HG02678 (cell line): ENCODE data around the gene CNBD2.
"Not testable (repeated sequence)": the region's sequence is repeated elsewhere in the genome, so short reads cannot be mapped to it uniquely, and the experiment has no call there.

ENCODE experiments used
- ATAC-seq: cut with Tn5 transposase; IDR thresholded peaks from one replicate; pipeline ENCODE4 v1.9.1; 2021; ENCODE audit warnings: mild to moderate bottlenecking, moderate library complexity; ENCODE audit not compliant: unreplicated experiment

The CNBD2 gene

DNA sequence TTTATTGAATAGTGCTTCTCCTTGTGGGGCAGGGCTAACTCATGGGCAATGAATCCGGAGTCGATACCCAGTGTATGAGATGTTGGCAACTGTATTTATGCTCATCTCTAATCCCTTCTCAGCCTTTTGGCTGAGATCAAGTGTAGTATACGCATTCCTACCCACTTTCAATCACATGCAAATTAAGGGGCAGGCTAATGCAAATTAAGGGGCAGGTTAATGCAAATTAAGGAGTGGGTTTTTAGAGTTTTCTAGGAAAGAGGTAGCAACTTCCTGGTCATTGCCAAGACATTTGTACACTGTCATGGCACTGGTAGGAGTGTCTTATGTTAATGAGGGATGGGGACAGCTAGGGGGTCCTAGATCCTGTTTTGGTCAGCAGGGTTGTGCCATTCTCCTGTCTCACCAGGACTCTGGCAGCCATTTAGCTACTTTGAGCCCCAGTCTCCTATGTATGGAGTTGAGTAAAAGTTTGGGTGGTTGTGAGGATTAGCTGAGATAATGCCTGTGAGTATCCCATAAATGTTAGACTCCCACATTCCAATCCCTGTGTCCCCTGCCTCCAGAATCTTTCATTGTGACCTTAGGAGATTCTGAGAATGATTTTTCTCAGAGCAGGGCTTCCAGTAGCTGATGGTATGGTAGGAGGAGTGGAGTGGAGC, at the start of gene CNBD2:
CNBD2 (plus strand) TSS at position 612 of the 662 bp plus-strand sequence. CDS start 173 bp downstream, outside the sequence.
- no peak for ATAC-seq

DNA sequence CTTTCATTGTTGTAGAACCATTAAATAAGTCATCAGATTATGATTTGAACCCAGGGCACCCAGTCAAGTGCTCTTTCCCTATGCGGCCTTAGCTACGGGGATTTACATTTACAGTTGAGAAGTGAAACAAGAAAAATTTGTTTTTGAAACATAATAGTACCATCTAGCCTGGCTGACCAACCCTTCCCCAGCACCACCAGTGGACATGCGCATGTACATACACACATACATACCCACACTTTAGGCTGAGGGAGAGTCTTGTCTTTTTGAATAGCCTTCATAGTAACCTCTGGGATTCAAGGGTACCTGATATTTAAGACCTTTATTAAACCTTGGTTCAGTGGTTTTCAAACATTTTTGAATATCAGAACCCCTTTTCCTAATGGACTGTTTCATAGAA, 47.9 kb upstream of the CNBD2 start:
- ATAC-seq = no peak

DNA sequence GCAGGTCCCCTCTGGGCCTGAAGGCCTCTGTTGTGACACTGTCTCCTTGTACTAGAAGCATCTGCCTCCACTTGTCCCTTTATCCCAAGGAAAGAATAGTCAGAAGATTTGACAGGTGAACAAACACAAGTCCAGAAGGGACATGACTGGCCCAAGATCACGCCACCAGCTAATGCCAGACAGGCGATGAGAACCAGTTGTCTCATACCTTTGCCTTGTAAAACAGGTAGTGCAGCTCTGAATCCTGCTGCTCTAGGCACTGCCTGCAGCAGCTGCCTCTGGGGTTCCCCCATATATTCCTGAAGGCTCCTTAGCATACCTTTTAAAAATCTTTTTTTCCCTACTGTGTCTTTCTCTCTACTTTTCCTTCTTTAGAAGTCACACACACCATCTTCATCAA, 39.1 kb upstream of the CNBD2 start:
- no peak for ATAC-seq

DNA sequence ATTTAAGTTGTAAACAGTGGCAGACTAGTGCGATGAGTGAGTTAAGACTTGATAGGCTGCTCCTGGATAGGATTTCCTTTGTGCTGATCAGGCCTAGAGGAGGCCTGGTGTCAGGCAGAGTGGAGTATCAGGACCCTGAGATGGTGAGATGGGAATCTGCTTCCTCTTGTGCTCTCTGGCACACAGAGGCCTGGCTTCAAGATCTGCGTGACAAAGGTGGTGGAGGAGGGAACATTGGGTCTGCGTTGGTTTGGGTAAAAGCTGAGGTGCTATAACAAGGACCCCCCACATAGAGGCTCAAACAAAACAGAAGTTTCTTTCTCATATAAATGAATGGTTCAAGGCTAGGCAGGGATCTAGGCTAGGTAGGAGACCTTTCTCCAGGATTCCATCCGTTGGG, 34.3 kb upstream of the CNBD2 start:
- no peak for ATAC-seq

DNA sequence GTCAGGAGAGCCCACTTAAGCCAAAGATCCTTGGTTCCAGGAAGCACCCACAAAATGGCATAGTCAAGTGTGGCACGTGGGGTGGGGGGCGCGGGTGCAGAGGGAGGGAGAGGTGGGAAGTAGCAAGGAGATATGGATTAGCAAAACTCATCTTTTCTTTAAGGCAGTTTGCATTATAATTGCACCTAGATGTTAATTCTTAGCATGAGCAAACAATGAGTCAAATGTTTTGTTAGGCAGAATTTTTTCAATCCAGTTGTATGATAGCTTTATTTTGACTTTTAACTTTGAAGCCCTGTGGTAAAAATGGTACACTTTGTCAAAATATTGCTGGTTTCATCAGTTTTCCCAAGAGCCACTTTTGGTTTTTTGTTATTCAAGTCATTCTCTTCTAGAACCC, 29.1 kb upstream of the CNBD2 start:
- ATAC-seq = no peak

DNA sequence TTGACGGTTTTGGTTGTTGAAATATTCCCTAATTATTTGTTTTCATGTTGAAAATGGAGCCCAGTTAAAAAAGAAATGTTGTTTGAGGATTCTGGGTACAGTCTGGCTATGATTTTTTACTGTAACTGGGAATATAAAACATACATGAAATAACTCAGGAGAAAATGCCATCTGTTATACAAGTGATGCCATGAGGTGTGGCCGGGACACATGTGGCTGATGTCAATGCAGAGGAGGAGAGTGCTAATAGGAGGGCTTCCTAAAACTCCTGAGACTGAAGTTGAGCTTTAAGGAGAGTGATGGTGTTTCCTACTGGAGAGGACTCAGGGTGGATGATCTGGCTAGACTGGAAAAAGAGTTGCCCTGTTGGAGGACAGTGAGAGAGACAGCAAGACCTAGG, 26.8 kb upstream of the CNBD2 start:
- ATAC-seq = no peak

DNA sequence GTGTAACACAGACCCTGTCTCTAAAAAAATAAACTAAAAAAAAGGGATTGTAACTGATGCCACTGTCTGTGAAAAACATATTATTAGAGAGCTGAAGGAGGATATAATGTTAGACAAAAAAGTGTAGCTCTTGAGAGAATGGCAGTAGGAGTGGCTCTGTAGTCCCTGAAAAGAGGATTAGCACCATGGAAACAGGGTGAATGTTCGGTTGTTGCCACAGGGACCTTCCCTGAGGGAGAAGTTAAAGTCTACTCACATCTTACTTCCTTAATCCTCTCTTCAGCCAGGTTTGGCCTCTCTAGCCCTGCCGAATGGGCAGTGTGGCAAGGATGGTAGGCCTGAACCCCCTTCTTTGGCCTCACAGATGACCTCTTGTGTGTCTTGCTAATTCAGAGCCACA, 26.1 kb upstream of the CNBD2 start:
- no peak for ATAC-seq

DNA sequence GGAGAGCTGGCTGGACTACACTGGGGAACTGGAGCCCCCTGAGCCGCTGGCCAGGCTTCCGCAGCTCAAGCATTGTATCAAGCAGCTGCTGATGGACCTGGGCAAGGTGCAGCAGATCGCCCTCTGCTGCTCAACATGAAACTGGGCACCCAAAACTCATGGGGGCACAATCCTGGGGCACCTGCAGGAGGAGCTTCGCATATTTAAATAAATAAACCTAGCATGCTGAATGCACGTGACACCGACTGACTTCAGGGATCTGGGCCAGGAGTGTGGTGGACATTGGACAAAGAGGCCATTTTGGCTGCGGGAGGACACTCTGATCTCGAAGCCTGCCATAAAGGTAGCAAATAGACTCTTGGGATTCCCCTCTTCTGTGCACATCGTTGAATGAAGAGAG, 20.9 kb upstream of the CNBD2 start:
- ATAC-seq = no peak

DNA sequence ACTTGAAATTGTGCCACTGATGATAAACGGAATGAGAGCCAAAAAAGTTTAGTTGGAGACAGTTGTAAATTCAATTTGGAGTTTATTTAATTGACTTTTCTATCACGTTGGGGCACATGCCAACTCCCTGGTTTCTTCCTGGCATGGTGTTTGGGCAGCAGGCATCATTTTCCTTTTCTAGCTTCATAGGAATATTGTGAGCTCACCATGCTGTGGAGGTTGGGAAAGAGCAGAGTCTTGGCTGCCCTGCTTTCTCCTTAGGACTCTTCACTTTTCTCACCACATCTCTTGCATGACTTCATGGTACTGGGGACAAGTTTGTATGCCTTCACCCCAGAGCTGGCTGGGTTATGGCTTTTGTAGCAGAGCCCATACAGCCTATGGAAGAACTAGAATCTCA, 20.5 kb upstream of the CNBD2 start:
- ATAC-seq = no peak

DNA sequence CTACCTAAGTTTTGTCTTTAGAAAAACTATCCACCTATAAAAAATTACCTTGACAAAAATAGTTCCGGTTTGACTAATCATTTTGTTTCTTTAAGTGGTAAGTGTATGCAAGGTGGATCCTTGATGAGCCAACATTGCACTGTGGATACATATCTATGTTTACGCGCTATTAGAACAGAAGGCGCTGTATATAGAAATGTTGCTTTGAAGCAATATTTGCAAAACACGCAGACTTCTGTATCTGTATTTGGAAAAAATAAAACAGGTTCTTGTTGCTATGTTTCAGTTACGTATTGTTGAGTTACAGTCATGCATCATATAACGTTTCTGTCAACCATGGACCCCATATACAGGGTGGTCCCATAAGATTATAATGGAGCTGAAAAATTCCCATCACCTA, 18.3 kb upstream of the CNBD2 start:
- no peak for ATAC-seq

DNA sequence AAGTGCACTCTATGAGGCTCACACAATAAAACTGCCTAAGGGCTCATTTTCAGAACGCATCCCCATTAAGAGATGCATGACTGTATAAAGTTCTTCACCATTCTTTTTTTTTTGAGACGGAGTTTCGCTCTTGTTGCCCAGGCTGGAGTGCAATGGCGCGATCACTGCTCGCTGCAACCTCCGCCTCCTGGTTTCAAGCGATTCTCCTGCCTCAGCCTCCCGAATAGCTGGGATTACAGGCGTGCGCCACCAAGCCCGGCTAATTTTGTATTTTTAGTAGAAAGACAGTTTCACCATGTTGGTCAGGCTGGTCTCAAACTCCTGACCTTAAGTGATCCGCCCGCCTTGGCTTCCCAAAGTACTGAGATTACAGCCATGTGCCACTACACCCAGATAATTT, 16.3 kb upstream of the CNBD2 start:
- ATAC-seq = not testable (repeated sequence)

DNA sequence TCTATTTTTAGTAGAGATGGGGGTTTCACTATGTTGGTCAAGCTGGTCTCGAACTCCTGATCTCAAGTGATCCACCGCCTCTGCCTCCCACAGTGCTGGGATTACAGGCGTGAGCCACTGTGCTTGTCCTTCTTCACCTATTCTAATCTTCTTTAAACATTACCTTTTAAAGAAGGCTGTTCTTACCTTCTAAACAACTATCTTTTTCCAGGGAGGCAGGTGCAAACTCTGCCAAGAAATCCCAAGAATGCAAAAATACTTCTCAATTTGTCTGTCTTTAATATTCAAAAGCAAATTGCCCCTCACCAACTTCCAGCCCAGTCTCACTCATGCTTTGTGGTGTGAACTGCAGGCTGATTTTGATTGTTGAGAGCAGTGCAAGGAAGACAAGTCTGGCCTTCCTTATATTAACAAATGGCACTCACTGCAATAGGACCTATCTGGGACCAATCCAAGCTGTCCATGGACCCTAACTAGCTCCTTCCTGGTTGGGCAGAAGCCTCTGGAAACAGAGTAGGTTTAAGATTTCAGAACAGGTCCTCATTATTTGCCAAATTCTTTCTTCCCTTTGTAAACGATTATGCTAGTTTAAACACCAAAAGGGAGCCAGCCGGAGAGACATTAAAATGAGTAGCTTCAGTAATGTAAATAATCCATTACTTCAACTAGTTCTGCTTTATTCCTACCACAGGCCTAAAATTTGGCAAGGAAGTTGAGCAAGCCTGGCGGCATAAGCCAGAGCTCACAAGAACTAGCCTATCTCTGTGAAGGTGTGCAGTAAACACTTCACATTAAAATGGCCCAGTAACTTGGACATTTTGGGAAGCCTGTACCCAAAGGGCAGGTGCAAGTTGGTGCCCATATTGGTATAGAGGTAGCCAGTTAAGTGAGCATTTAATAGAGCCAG, 15.7 kb upstream of the CNBD2 start:
- no peak for ATAC-seq

DNA sequence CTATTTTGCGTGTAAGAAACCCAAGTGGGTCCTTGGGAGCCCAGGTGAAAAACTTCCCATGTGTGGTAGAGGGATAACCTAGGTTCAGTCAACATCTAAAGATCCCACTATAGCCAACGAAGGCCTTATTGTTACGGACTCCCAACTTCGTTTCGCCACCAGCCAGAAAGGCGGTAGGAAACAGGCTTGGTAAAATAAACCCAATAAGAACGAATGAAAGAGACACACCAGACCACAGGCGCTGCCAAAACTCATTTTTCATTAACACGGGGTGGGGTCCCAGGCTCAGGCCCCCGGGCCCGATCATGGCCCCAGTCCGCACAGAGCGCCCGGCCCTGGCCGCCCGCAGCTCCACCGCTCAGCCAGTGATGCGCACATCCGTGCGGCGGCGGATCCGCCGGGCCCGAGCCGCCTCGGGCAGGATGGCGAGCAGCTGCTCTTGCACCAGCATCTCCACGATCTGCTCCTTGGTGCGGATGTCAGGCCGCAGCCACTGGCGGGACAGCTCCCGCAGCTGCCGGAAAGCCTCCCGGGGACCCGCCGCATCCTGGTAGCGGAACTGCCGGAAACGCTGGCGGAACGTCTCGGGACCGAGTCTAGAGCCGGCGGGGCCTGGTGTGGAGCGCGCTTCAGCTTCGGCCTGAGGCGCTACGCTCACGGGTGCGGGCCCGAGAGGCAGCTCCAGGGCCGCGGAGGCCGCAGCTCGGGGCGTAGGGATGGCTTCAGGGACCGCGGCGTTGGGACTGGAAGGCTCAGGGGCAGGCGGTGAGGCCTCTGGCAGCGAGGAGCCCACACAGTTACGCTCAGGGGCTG, 14.8 kb upstream of the CNBD2 start:
- ATAC-seq = peak; percentile 22

DNA sequence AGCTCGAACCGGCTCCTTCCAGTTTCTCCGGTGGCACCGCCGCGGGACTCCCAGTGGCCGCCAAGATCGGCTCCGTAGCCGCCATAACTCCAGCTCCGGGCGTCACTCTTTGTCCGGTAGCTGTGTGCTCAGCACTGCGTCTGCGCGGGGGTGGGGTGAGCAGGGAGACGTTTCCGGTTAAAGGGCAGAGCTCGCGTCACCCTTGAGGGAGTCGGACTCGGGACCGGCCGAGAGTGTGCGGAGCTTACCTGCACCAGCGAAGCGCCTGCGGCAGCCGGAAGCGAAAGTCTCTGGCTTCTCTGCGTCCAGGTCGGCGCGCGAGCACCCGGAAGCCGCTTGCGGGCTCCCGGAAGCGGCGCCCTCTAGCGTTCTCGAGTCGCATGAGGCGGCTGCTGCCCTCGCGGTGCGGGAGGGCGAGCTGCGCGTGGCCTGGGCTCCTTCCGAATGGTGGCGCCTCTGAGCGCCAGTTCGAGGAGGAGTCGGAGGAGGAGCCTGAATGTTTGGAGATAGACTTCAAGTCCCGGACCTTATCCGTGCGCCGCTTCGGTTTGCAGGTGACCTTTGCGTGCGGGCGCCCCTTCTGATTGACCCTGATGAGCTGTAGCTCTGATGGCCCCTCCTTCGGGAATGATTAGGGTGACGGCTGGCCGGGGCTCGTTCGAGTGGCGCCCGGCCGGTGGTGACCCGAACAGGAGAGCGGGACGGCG, 14.0 kb upstream of the CNBD2 start, which contains the start of gene SCAND1:
SCAND1 (minus strand) TSS at position 303 of the 707 bp plus-strand sequence; CDS start at position 85, 218 bp downstream.
- ATAC-seq = peak; percentile 86

DNA sequence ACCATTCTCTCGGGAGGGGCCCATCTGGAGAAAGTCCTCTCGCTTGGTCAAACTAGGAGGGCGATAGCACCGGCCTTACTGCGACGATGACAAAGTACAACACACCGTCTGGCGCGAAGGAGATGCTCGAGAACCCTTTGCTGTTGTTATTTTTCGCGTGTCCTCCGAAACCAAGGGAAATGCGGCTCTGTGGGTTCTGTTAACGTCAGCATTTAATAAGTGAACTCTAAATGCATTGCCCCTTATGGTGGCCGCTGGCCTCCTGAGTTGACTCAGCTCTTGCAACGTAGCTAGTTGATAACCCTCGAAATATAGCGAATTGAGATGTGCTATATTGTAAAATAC, 13.5 kb upstream of the CNBD2 start:
- no peak for ATAC-seq

DNA sequence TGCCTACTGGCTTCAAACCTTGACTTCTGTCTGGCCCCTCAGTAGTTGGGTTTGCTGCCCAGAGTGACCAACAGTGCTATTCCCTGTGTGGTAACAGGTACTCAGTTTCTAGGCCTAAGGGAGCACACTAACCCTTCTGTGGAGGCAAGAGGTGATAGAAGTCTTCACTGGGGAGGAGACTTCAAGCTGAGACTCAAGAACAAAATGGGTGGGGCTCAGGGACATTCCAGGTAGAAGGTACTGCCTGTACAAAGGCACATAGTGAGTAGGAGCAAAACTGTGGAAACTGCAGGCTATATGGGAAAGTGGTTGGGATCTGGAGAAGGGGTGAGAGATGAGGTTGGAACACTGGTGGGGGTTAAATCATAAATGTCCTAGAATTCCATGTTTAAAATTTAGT, 11.8 kb upstream of the CNBD2 start:
- no peak for ATAC-seq

DNA sequence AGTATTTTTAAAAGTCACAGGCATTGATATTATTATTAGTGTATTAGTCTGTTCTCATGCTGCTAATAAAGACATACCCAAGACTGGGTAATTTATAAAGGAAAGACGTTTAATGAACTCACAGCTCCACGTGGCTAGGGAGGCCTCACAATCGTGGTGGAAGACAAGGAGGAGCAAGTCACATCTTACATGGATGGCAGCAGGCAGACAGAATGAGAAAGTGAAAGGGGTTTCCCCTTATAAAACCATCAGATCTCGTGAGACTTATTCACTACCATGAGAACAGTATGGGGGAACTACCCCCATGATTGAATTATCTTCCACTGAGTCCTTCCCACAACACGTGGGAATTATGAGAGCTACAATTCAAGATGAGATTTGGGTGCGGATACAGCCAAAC, 9.1 kb upstream of the CNBD2 start:
- ATAC-seq = not testable (repeated sequence)

DNA sequence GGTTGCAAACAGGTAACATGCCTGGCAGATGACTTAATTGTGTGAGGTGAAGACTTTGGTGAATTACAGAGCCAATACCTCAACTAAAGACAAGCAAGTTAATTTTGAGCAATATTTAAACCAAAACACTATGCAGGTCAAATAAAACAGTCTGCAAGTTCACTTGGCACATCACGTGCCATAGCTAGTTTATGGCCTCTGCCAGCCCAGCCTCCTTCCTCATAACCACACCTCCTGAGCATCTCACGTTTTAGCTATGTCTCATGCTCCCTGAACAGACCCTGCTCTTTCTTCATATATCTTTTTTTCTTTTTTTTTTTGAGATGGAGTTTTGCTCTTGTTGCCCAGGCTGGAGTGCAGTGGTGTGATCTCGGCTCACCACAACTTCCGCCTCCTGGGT, 4.5 kb upstream of the CNBD2 start:
- ATAC-seq = no peak

DNA sequence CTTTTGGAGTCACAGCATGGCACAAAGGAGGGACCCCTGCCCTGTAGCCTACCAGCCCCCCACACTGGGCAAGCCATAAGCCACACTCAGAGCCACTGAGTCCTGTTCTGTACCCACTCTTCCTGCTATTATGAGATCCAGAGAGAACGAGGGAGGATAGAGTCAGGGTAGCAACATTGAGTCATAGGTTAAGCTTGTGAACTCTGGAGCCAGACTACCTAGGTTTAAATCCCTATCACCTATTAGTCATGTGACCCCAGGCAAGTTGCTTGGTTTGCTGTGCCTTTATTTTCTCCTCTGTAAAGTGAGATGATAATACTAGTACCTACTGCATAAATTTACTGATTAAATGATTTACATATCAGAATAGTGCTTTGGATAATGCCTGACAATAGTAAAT, 540 bp downstream of the CNBD2 start:
- no peak for ATAC-seq

DNA sequence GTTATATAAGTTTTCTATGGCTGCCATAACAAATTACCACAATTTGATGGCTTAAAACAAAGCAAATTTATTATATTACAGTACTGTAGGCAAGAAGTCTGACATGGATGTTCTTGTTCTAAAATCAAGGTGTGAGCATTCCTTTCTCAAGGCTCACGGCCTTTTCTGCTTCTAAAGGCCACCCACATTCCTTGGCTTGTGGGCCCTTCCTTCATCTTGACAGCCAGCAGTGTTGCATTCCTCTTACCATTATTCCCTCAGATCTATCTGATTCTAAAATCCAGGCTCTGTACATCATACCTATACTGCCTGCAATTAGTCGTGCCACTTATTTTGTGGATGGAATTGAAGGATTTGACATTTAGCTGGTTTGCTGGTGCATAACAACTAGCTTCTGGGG, 3.6 kb downstream of the CNBD2 start:
- no peak for ATAC-seq

DNA sequence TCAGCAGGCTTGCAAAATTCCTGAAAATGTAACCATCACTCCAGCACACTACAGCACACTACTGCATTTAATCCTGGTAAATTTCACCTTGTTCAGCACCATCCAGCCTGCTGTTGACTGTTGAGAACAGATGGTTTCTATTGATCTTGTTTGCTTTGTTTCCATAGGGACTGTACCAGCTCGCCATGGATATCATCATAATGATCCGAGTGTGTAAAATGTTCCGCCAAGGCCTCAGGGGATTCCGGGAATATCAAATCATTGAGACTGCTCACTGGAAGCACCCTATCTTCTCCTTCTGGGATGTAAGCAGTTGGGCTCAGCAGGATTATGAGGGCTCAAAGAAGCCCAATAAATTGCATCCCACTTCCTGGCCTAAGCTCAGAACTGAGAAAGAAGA, 4.1 kb downstream of the CNBD2 start:
- no peak for ATAC-seq
